NCI-H2227 (cell line): ENCODE results near the gene CPNE4.

Experiments used
- DNase-seq: peaks from one replicate; lab custom pipeline; 2025; ENCODE audit not compliant: unreplicated experiment; lab: John Stamatoyannopoulos, UW

Gene CPNE4

DNA sequence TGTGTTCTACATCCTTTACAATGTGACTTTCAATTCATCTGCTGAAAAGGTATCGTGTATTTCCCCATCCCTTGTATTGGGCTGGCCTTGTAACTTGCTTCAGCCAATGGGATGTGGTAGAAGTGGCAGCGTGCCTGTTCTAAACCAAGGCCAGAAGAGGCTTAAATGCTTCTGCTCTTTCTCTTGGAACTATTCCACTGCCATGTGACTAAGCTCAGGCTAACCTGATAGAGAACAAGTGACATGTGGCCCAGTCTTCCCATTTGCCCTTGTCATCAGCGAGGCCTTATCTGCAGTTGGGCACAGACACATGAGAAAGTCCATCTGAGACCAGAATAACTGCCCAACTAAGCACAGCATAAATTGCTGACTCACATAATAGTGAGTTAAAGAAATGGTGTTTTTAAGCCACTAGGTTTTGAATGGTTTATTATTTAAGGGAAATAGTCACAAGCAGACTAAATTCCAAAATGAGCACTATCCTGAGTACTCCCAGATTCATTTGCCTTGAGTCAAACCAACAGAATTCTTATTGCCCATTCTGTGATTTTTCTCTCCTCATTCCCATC, 230.2 kb downstream of the CPNE4 start:
- no peak for DNase-seq

DNA sequence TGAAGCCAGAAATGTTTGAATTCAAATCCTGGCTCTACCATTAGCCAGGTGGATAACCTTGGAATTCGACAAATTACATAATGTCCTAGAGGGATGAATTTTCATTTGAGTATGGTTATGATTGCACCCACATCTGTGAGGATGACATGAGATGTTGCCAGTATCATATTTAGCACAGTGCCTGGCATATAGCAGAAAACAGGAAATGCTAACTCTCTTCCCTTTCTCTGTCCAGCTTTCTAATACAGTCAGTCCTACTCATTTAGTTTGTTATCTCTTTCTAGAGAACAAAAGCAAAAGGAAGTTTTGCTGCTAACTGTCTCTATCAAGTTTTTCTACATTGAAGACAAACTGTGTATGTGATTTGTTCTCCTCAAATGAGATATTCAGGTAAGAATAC, 231.7 kb downstream of the CPNE4 start:
- DNase-seq, result no peak

DNA sequence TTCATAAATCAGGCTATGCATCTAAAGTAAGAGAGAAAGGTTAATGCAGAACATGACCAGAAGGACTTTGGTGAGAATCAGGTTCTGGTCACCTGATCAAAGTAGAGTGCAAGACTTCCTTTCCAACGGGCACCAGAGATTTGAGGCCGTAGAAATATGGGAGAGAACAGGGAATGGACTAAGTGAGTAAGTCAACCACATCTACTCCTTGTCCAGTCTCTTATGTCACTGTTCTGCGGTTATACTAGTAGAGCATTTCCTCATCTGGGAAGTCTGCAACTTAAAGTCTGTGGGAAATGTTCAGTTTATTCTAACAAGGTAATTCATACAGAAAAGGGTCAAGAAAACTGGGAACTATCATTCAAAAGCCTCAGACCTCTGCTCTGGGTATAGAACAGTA, 232.8 kb downstream of the CPNE4 start:
- DNase-seq, result no peak

DNA sequence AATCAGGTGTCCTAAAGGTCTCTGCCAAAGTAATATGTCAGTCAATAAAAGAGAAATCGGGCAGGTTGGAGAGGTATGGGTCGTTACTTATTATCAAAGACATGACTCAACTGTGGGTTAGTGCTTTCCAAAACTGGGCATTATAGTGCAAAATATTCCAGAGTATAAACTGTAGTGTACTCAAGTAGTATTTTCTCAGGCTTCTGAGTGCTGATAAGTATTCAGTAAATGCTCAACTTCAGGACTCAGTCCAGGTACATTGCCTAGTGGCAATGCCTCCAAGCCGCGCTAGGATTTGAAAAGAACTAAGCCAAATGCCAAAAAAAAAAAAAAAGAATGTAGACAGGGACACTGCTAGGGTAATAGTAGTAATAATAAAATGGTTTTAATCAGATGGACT, 233.2 kb downstream of the CPNE4 start:
- DNase-seq, result no peak

DNA sequence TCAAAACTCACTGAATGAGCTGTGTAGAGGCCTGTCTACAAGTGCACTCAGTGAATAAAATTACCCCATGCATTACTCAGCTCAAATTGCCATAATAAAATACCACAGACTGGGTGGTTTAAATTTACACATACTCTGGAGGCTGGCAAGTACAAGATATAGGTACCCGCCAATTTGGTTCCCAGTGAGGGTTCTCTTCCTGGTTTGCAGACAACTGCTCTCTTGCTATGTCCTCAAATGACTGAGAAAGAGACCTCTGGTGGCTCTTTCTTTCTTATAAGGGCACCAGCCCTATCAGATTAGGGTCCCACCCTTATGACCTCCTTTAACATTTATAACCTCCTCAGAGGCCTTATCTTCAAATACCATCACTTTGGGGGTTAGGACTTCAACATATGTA, 237.0 kb downstream of the CPNE4 start:
- peak; percentile 15 for DNase-seq

DNA sequence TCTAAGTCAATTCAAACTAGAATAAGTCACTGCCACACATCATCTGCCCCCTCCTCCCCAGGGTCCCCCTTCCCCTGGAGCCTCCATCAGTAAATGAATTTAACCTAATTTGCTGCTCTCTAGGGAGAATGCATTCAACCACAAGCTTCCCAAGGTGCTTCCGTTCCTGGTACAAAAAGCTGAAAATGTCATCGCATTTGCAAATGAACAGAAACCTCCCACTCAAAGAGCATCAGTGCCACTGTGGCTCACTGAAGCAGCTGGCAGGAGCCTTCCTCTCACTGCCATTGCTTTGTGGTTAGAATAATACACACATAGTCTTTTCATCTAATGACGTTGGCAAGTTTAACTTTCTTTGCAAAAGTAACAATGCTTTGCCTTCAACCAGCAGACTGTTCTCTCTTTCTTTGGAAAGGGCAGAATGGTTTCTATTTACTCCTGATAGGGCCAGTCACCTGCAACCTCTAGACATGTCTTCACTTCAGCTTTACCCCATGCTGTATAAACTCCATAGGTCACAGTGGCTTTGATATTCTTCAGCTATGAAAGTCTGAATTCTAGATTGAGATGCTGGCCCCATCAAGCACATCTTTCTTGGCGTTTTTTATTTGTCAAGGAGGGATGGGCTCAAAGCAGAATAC, 238.1 kb downstream of the CPNE4 start:
- DNase-seq, result no peak

DNA sequence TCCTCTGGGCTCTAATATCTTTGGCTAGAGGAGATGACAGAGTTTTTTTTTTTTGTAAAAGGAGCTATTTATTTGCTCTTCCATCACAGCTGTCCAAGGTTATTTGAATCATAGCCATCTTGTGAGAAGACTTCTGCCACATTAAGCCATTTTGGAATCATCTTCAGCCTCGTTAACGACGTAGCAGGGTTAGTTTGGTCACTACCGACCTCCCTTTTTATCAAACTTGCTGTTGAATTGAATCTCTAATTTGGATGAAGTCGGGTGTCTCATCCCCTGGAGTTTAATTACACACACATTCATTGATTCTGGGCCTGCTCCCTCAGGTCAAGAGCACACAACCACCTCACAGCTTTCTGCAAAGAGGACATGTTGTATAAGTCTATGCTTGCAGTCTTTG, 238.7 kb downstream of the CPNE4 start:
- no peak for DNase-seq

DNA sequence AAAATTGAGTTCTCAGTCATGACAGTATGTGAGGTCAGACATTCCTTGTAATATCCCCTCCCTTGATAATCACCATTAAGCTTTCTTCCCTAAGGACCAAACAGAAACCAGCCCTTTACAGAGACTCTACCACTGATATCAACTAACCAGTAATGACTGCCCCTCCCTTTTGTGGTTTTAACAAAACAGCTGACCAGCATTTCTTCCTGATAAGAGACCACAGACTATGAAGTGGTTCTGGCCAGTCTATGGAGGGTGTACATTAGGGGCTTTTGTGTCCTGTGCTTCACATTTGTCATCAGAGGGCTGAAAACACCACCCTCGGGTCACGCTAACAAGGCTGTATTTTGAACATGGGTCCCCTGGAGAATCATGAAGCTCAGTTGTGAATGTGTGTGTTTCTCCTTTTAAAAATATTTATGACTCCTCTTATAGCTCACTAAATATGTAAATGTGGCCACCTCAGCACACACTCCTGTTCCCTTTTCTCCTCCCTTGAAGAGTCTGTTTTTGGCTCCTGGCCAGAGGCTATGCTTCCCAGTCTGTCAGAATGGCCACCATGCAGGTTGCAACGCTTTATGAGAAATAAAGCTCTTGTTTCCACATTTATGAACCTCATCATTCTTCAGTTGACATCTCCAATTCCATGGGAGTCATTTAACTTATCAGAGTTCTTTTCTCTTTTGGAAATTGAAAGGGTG, 239.3 kb downstream of the CPNE4 start:
- DNase-seq, result peak; percentile 4

DNA sequence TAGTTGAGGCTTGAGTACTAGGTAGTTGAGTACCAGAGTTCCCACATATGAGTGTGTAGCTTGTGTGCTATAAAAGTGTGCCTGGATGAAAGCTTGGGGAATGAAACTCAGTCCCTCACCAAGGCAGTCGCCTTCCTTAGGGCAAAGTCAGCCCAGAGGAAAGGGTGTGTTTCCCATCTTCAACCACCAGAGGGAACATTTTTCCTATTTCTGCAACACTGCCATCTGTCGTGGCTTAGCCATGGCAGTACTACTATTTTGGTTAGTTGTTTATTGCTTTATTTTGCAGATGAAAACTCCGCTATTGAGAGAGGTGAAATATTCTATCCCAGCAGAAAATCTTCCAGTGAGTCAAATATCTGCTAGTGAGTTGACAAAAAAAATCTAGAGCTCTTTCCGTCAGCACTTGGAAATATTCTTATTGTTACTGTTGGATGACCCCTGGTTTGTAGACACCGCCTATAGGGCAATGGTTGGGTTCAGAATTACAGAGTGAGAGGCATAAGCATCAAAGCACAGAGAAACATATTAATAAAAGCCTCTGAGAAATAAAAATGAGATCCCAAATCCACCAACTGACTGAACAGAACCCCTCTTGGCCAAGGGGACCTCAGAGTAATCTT, 239.9 kb downstream of the CPNE4 start:
- DNase-seq, result peak; percentile 70

DNA sequence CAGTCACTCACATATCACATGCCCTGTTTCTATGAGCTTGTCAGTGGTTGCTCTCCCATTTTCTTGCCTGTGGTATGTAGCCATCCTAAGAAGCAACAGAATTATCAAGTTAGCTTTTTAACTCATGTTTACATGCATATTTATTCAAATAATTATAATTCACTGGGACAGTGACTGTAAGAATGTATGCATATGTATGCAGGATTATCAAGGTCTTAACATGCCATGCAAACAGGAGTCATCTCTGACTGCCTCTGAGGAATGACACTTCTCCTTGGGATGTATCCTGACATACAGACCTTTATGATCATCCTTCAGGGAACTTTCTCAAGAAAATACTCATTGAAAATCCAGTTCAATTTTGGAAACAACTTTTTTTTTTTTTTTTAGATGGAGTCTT, 240.9 kb downstream of the CPNE4 start:
- DNase-seq, result no peak

DNA sequence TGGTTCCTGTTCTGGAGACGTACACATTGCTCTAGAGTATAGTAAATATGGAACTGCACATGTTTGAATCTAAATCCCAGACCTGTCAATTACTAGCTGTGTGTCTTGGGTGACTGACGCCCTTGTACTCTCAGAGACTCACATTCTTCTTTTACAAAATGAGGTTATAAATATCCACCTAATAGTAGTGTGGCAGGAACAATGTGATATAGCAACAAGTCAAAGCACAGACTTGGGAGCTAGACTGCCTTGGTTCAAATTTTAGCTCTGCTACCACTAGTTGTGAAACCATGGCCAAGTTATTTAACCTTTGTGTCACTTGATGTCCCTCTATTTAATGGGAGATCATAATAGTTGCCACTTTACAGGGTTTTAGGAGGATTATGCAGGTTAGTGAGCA, 245.6 kb downstream of the CPNE4 start:
- no peak for DNase-seq

DNA sequence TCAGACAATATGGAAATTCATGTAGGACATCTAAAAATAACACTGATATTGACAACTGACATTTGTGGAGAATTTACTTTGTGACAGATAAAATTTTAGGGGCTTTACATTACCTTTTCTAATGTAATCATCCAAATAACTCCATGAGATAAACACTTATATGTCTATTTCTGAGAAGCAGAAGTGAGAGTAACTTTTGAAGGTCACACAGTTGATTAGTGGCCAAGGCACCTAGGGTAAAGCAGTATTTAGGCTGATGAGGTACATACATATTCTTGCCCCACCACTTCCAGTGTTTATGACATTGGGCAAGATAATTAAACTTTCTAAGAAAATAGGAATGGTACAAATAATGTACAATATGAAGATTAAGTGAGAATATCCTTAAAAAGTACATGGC, 248.4 kb downstream of the CPNE4 start:
- no peak for DNase-seq

DNA sequence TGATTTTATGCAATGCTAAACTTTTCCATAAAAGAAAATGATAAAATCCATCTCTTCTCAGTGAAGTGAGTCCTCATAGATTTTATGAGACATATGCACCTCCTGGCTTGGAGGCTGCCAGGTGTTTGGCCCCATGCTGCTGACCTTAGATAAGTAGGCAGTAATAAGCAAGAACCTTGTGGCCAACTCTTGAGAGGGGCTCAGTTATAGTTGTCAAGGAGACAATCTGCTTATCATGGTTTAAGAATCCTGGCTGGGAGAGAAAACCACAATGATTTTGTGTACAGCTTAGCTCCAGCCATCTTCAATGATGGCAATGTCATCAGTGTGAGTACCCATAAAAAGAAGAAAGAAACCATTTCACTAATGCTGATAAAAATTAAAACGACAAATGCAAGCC, 252.1 kb downstream of the CPNE4 start:
- peak; percentile 41 for DNase-seq

DNA sequence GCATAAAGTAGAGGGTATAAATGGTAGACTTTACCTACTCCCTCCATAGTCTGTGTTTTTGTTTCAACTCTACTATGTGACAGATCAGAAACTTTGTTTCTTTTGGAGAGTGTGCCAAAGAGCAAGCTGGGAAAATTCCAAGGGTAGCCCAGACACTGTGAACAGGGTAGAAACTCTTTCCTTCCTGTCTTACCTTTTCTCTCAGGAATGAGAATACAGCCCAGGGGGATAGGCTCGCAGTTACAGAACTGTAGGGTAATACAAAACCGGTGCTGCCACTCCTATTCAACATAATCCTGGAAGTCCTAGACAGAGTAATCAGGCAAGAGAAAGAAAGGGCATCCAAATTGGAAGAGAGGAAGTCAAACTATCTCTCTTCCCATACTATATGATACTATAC, 256.3 kb downstream of the CPNE4 start:
- no peak for DNase-seq

DNA sequence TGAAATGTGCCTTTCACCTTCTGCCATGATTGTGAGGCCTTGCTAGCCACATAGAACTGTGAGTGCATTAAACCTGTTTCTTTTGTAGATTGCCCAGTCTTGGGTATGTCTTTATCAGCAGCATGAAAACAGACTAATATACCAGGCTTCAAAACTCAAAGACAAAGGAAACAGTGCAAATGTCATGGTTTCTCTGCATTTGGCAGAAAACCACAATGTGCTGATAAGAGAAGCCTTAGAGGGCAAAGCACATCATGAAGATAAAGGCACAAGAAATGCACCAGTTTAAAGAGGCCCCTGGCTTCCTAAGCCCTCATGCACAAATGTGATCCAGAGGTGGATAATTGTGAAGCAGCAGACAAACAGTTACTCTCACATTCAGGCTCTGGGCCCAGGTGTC, 259.2 kb downstream of the CPNE4 start:
- DNase-seq, result no peak

DNA sequence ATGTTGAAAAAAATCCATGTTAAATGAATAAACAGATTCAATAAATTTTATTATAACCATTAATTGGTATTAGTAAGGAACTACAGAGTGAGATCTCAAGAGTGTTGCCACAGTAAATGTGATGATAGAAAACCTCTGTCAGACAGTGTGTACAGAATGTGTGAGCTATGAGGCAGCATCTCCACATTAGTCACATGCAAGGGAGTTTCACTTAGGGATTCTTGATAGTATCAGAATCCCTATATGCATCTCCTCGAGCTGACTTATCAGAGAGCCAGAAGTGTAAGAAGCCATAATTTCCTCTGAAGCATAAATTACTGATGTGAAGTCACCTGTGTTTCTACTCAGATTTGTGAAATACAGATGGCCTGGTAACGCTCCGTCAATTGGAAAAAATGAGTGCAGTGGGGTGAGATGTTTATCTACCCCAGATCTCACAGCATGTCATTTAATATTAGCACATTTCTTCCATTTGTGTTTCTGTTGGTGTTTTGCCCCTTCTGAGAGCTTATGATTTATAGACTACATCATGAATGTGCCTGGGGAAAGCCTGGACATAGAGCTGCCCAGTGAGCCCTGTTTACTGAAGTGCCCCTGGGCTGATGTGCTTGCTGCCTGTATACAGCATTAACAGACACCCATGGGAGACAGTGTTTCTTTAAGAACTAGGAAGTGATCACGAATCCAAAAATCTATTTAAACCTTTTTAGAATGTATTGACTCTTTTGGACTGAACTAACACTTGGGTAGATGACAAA, 262.4 kb downstream of the CPNE4 start:
- DNase-seq, result no peak

DNA sequence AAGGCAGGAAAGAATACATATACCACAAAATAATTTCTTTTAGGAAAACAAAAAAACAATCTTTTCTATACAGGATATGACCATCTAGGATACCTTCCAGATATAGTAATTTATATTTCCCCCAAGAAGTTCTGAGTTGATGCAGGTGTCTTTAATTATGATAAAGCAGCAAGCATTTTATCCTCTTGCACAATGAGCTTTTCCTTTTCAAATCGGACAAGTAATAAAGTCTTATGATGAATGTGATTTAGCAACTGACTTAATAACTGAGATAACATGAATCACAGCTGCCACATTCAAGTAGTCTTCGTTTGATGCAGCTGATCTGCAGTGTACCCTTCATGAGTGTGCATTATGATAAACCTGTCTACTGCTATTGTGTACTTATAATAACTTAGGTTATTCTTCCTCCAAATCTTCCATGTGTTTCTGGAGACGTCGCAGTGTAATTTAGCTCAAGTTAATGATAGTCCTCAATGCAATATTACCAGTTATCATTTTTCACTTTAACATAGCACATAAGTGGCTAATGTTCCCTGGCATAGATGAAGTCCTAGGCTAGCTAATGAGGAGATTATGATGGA, 271.7 kb downstream of the CPNE4 start:
- DNase-seq, result peak; percentile 76

DNA sequence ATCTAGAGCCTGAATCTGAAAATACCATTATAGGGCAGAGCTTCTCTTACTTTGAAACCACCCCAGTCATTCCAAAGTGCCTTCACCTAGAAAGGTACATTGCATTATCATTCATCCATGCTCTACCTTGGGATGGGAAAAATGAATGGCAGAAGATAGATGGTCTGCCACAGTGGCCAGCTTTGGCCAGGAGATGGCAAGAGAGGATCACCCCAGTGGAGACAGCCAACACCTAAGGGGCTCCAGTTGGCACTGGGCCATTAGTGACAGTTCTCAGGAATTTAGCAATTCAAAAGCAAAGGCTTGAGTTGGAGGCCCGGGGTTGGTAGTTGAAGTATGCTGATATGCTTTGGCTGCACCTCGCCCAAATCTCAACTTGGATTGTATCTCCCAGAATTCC, 278.4 kb downstream of the CPNE4 start:
- DNase-seq, result no peak

DNA sequence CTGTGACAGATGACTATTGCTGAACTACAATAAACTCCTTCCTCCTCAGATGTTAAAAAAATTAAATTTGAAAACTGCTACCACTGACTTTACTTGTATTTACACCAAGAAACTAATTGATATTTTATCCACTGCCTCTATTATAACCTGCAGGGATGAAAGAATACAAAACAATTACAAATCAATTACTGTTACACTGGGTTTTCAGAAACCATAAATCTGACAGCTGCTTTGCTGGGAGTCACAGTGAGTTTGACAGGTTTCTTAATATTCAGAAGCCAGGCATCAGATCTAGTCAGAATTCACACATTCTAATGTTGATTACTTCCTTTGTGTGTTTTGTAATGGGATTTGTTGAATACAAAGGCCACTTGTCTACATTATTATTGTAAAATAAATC, 279.4 kb downstream of the CPNE4 start:
- no peak for DNase-seq

DNA sequence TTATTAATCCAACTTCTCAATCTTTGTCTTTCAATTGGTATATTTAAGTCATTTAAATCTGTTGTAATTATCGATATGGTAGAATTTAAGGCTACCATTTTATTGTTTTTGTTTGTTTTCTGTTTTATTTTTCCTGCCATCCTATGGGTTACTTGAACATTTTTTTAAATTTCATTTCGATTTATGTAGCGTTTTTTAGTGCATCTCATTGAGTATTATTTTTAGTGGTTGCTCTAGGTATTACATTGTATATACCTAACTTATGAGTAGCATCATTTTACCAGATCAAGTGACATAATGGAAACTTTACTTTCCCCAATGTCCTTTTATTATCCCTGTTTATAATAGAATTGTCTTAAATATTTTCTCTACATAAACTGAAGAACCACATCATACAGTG, 284.6 kb downstream of the CPNE4 start:
- DNase-seq, result no peak

DNA sequence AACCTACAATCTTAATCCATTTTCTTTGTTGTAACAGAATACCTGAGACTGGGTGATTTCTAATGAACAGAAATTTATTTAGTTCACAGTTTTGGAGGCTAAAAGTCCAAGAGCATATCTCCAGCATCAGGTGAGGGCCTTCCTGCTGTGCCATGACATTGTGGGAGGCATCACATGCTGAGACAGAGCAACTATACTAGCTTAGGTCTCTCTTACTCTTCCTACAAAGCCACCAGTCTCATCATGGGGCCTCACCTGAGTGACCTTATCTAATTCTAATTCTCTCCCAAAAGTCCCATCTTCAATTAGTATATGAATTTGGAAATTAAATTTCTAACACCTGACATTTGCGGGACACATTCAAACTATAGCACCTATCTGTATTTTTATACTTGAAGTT, 285.0 kb downstream of the CPNE4 start:
- no peak for DNase-seq
